GM19452 (cell line): ENCODE results near the gene ZNF790.
"Not testable (repeated sequence)": the region's sequence is repeated elsewhere in the genome, so short reads cannot be mapped to it uniquely, and the experiment has no call there.

Source experiments
- ATAC-seq: cut with Tn5 transposase; IDR thresholded peaks from one replicate; pipeline ENCODE4 v1.9.1; 2021; ENCODE audit not compliant: unreplicated experiment

ZNF790 gene

GRCh38 chr19:36837906-36838783 is at the start of gene ZNF790:
TSS of gene ZNF790 (minus strand) at chr19:36838387. CDS start at chr19:36825619, 12,768 bp downstream.
- ATAC-seq: peak; percentile 92

- ATAC-seq: no peak
These were observed 39.1 kb upstream of the ZNF790 start for GRCh38 chr19:36876993-36877938.

- ATAC-seq: no peak
These were observed 13.7 kb upstream of the ZNF790 start for GRCh38 chr19:36851898-36852297.

DNA sequence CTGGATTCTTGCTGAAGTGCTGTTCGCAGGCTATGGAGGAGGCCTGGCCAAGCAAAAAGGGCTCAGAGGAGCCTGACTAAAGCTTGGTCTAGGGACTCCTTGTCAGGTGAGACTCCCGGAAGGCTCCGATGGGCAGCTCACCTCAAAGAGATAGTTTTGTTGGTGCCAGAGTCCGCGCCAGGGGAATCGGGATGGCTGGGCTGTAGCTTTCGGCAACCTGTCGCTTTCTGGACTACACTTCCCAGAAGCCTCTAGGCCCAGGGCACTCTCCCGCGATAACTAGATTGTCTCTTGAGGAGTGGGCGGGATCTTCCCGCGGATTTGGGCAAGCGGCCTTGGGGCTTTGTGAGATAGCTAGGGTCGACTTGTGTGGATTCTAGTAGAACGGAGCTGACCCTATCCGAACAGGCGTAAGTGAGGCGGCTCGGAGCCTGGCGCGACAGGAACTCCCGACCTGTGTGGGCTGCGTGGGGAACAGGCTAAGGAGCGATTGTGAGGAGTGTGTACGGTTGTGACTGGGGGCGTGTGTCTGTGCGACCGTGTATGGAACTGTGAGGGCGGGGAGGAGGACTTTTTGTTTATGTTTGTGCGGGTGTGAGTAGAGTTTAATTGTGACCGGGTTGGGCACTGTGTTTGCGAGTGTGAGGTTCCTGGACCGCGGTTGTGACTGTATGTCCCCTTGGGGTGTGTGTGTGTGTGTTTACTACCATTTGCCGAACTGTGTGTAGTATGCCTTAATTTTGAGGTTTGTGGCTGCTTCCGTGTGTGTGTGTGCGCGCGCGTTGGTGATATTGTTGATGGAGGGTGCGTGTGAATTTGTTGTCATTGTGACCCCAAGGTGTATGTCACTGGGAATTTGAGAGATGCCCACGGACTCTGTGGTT is 12.6 kb upstream of the ZNF790 start, which contains the start of gene ZNF345:
TSS of gene ZNF345 (plus strand) at position 318 of the 884 bp plus-strand sequence. CDS start 25,955 bp downstream, outside the sequence.
- peak; percentile 68 for ATAC-seq

DNA sequence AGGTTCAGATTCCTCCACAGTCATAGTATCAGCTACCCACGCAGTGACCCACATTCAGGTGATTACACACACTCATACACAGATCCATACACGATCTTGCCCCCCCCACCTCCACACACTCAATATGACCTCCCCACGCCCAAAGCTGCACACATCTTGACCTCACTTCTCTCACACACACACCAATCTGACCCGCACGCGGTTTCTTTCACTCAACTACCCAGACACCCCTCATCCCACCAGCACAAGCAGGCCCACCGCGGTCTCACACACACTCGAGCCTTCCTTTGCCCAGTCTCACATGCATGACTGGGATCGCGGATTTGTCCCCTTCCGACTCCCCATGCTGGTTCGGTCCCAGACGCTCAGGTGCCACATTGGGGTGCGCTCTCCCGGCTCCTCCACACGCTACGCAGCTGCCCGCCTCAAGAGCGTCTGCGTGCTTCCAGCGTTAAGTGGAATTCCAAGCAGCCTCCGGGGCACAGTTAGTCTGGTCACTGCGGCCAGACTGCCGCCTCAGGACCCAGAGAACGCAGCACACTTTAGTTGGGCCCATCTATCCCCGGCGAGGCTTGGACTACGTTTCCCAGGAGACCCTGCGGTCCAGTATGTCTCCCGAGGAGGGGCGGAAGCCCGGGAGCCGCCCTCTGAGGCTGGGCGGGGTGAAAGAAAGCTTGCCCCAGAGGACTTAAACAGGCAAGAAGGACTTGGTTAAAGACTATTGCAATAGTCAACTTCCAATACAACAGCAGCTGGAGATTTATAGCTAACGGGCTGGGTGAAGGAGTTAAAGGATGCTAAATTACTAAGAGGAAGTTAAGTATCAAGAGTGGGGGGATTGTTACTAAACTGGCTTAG is 11.7 kb upstream of the ZNF790 start:
- peak; percentile 85 for ATAC-seq

- ATAC-seq: no peak
These were observed 9.8 kb upstream of the ZNF790 start for GRCh38 chr19:36847968-36848367.

GRCh38 chr19:36838784-36839324 is 667 bp upstream of the ZNF790 start:
- no peak for ATAC-seq

- no peak for ATAC-seq
These were observed 846 bp downstream of the ZNF790 start for GRCh38 chr19:36837176-36837905.

- ATAC-seq: no peak
These were observed 4.8 kb downstream of the ZNF790 start for GRCh38 chr19:36833430-36833829.

GRCh38 chr19:36821758-36822157 is 16.4 kb downstream of the ZNF790 start:
- no peak for ATAC-seq

DNA sequence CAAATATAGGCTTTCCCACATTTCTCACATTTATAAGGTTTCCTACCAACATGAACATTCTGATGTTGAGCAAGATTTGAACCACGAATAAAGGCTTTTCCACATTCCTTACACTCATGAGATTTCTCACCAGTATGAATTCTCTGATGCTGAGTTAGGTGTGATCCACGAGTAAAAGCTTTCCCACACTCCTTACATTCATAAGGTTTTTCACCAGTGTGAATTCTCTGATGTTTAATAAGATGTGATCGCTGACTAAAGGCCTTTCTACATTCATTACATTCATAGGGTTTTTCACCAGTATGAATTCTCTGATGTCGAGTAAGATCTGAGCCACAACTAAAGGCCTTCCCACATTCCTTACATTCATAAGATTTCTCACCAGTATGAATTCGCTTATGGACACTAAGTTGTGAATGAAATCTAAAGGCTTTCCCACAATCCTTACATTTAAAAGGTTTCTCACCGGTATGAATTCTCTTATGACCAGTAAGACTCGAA is 19.0 kb downstream of the ZNF790 start:
- ATAC-seq: no peak

GRCh38 chr19:36807029-36807428 is 31.2 kb downstream of the ZNF790 start:
- no peak for ATAC-seq

DNA sequence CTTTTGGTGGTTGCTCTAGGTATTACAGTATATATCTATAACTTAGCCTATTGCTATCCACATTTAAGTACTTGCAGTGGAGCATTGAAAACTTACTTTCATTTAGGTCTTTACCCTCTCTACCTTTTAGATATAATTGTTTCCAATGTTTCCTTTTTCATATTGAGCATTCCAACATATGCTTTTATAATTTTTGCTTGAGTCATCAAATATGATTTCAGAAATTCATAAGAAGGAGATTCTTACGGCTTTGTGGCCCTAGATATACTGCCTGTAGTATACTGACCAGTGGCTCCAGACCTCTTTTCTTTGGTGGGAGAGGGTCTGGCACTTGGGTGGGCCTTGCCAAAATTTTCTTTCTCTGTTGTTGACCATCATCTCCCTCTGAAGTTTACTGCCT is 32.8 kb downstream of the ZNF790 start:
- no peak for ATAC-seq

- no peak for ATAC-seq
These were observed 40.4 kb downstream of the ZNF790 start for GRCh38 chr19:36797786-36798108.

DNA sequence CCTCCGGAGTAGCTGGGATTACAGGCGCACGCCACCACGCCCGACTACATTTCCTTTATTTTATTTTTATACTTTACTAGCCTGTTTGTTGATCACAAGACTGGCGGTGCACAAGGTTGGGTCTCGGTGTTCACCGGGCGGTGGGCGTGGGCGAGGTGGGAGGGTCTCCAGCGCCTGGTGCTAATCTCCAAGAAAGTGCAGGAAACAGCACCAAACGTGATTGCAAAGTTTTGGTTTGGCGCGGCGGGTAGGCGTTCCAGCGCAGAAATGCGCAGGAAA is 41.5 kb downstream of the ZNF790 start:
- no peak for ATAC-seq

- ATAC-seq: not testable (repeated sequence)
These were observed 46.6 kb downstream of the ZNF790 start for GRCh38 chr19:36791420-36792141.

DNA sequence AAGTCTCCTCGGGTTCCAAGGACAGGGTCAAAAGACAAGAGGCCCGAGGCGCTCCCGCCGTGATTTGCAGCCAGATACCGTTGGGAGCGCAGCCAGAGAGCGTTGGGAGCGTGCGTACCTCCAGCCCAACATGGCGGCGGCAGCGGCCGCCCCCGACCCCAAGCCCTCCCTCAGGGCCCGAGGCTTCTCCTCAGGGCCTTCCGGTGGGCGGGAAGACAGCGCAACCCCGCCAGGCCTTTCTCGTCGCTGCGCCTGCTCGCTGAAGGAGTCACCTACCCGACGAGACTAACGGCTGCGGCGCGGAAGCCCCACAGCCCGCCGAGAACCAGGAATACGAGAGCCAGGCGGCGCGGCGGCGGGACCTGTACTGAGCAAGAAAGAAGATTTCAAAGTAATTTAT is 62.4 kb downstream of the ZNF790 start:
- ATAC-seq: no peak

GRCh38 chr19:36773223-36773579 is 65.0 kb downstream of the ZNF790 start:
- peak; percentile 13 for ATAC-seq
